ENCODE results near the gene TIPIN. TPM values are rescaled to one million over a fixed set of nuclear protein-coding genes. Genes with fewer than 3 reads are reported as not detected.
A peak's percentile ranks its signal among the peaks of the same experiment; 100 is the strongest.

The TIPIN gene
- total RNA-seq, 1 experiment from 2014 or later: 22.8 TPM

DNA sequence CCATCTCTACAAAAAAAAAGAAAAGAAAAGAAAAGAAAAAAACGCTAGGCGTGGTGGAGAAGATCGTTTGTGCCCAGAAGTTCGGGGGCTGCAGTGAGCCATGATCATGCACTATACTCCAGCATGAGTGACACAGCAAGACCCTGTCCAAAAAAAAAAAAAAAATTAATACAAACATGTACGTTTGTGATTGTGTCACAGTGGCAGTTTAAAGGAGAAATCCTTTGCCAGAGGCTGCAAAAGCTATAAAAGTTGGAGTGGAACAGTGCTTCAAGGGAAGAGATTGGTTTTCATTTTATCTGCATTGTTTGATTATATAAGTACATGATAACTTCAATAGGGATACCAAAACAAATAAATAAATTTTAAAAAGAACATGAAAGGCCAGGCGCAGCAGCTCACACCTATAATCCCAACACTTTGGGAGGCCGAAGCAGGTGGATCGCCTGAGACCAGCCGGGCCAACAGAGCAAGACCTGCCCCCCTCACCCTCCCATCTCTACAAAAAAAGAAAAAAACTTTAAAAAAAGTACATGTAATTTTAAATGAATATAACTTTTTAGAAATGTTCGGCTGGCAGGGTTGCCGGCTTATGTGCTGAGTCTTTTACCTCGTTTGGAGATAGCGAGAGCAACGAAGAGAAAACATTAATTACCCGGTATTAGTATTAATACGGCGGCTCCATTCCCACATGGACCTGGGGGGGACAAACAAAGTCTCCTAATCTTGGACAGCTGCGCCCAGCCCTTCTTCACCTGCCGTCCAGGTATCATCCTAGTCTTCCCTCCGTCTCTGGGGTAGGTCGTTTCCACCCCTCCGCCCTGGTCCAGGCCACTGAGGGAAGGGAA lies 63.7 kb downstream of the TIPIN start:
- TF ChIP-seq, protein P1, sequence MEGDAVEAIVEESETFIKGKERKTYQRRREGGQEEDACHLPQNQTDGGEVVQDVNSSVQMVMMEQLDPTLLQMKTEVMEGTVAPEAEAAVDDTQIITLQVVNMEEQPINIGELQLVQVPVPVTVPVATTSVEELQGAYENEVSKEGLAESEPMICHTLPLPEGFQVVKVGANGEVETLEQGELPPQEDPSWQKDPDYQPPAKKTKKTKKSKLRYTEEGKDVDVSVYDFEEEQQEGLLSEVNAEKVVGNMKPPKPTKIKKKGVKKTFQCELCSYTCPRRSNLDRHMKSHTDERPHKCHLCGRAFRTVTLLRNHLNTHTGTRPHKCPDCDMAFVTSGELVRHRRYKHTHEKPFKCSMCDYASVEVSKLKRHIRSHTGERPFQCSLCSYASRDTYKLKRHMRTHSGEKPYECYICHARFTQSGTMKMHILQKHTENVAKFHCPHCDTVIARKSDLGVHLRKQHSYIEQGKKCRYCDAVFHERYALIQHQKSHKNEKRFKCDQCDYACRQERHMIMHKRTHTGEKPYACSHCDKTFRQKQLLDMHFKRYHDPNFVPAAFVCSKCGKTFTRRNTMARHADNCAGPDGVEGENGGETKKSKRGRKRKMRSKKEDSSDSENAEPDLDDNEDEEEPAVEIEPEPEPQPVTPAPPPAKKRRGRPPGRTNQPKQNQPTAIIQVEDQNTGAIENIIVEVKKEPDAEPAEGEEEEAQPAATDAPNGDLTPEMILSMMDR (IDR thresholded peaks at IDR 0.05; ENCODE audit: insufficient read depth in 1 of 2, low read depth in 1 of 2, low read length in 1 of 2, severe bottlenecking in 1 of 2, unreplicated experiment in 1 of 2): no peak
- peaks cover 6% of the 10 kb centered on the region for H3K4me1 Mint-ChIP-seq (ENCODE audit: low read depth, unreplicated experiment)
- H3K27me3 Mint-ChIP-seq (ENCODE audit: insufficient read depth, unreplicated experiment): no peaks in the 10 kb centered on the region
- Histone ChIP-seq H3K4me1 (peaks cover 21% of the 10 kb centered on the region; the same call in 1 of the 2 replicates), H3K9me3 (no peaks in the 10 kb centered on the region), H3K36me3 (ENCODE audit: control insufficient read depth, insufficient read depth, low read length) (no peaks in the 10 kb centered on the region), H3K4me3 (ENCODE audit: low read depth, low read length) (peak overlapping the region; percentile 72), H3K27me3 (replicated peaks; ENCODE audit: control insufficient read depth, insufficient read depth, low read length) (no peaks in the 10 kb centered on the region)
- H3K36me3 Mint-ChIP-seq (ENCODE audit: insufficient read depth, unreplicated experiment): peaks cover 17% of the 10 kb centered on the region
- H3K4me3 Mint-ChIP-seq (ENCODE audit: unreplicated experiment): peak overlapping the region; percentile 91
- peak; percentile 7 to 51 for DNase-seq
- ChIA-PET POLR2A (interaction anchor here (0.6 to 1.0 kb wide), 3 partner anchors 94 to 391 kb away, joined by 3 to 5 read pairs (median 3); partner anchors contain the start of gene MAP2K1), CTCF (interaction anchor here (2.6 kb wide), 1 partner anchor 206 kb away, joined by 8 read pairs; no protein-coding TSS in a partner anchor)
- H3K27ac Mint-ChIP-seq (ENCODE audit: unreplicated experiment): peak overlapping the region; percentile 77
- no peaks in the 10 kb centered on the region for H3K9me3 Mint-ChIP-seq (ENCODE audit: unreplicated experiment)
- BruUV-seq (replicated peaks): TSS peak; percentile 67
- intact Hi-C loops (cut with micrococcal nuclease; ENCODE audit: unreplicated experiment): no loop called here

DNA sequence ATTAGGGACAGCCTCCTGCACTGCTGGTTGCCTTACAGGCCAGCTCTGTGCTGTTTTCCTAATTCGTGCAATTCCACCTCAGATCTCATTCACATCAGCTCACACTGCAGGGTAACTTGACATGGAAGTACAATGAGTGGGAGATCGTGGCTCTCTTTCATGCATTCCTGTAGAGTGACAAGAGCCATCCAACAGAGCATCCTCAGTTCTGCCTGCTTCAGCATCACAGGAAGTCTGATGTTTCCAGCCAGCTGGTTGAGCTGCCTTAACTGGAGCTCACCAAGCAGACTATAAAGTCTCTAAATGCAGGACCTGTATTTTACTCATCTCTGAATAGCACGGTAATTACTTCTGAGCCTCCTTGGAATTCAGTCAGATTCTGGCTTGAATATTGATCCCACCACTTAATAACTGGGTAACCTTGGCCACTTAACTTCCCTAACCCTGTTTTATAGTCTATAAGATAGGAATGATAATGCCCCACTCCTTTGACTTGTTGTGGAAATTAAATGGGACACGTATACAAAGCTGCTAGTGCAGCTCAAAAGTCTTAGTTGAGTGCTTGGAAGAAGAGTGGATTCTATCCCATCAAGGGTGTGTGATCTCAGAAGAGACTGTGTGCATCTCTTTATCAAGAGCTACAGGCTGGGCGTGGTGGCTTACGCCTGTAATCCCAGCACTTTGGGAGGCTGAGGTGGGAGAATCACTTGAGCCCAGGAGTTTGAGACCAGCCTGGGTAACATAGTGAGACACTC lies 64.5 kb downstream of the TIPIN start:
- Mint-ChIP-seq H3K4me3 (ENCODE audit: unreplicated experiment) (peak overlapping the region; percentile 91), H3K27me3 (ENCODE audit: insufficient read depth, unreplicated experiment) (no peaks in the 10 kb centered on the region), H3K9me3 (ENCODE audit: unreplicated experiment) (no peaks in the 10 kb centered on the region), H3K27ac (ENCODE audit: unreplicated experiment) (peak overlapping the region; percentile 77), H3K36me3 (ENCODE audit: insufficient read depth, unreplicated experiment) (peaks cover 14% of the 10 kb centered on the region), H3K4me1 (ENCODE audit: low read depth, unreplicated experiment) (peaks cover 6% of the 10 kb centered on the region)
- intact Hi-C loops (cut with micrococcal nuclease; ENCODE audit: unreplicated experiment): no loop called here
- no peaks in the 10 kb centered on the region for H3K36me3 ChIP-seq (ENCODE audit: control insufficient read depth, insufficient read depth, low read length)
- POLR2A ChIA-PET: no interaction called here
- no peak overlapping the region for H3K4me3 ChIP-seq (ENCODE audit: low read depth, low read length)
- no peak for DNase-seq
- no peaks in the 10 kb centered on the region for H3K27me3 ChIP-seq (replicated peaks; ENCODE audit: control insufficient read depth, insufficient read depth, low read length)
- BruUV-seq (replicated peaks): no TSS peak
- peaks cover 24% of the 10 kb centered on the region; the same call in 1 of the 2 replicates for H3K4me1 ChIP-seq
- CTCF ChIA-PET: no interaction called here
- no peaks in the 10 kb centered on the region for H3K9me3 ChIP-seq
- TF ChIP-seq, protein P1 (IDR thresholded peaks at IDR 0.05; ENCODE audit: insufficient read depth in 1 of 2, low read depth in 1 of 2, low read length in 1 of 2, severe bottlenecking in 1 of 2, unreplicated experiment in 1 of 2): no peak

DNA sequence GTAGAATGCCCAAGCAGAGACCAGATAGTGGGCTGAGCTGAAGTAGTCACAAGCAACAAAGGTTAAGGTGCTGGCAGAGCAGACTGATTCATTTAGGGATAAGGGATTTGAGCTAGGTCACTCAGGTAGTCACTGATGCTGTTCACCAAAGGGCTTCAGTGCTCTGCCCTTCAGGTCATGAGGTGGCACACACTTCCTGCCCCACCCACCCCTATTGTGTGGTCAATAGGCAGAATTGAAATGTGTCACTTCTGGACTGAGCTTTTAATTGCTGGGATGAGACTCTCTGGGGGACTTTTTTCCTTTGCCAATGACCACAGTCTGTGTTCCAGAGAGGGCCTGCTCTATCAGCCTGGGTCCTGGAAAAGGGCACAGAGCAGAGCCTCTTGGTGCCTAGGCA lies 66.0 kb downstream of the TIPIN start:
- intact Hi-C loops (cut with micrococcal nuclease; ENCODE audit: unreplicated experiment): no loop called here
- Histone ChIP-seq H3K27me3 (replicated peaks; ENCODE audit: control insufficient read depth, insufficient read depth, low read length) (no peaks in the 10 kb centered on the region), H3K4me1 (peaks cover 22% of the 10 kb centered on the region; the same call in 1 of the 2 replicates), H3K4me3 (ENCODE audit: low read depth, low read length) (no peak overlapping the region), H3K36me3 (ENCODE audit: control insufficient read depth, insufficient read depth, low read length) (no peaks in the 10 kb centered on the region), H3K9me3 (no peaks in the 10 kb centered on the region)
- Mint-ChIP-seq H3K27me3 (ENCODE audit: insufficient read depth, unreplicated experiment) (no peaks in the 10 kb centered on the region), H3K27ac (ENCODE audit: unreplicated experiment) (no peak overlapping the region), H3K4me1 (ENCODE audit: low read depth, unreplicated experiment) (peaks cover 6% of the 10 kb centered on the region), H3K9me3 (ENCODE audit: unreplicated experiment) (no peaks in the 10 kb centered on the region), H3K4me3 (ENCODE audit: unreplicated experiment) (no peak overlapping the region), H3K36me3 (ENCODE audit: insufficient read depth, unreplicated experiment) (peaks cover 14% of the 10 kb centered on the region)
- POLR2A ChIA-PET: no interaction called here
- no TSS peak for BruUV-seq (replicated peaks)
- no peak for DNase-seq
- CTCF ChIA-PET: no interaction called here
- TF ChIP-seq, protein P1 (IDR thresholded peaks at IDR 0.05; ENCODE audit: insufficient read depth in 1 of 2, low read depth in 1 of 2, low read length in 1 of 2, severe bottlenecking in 1 of 2, unreplicated experiment in 1 of 2): no peak

Measured in Caco-2 (cell line).